ENCODE measurements around the gene MRTFA. TPM values are rescaled to one million over a fixed set of nuclear protein-coding genes. Genes with fewer than 3 reads are reported as not detected.

The MRTFA gene
- total RNA-seq, 3 donors from 2014 or later, result 32.4 to 45.3 (median 35.0) TPM

DNA sequence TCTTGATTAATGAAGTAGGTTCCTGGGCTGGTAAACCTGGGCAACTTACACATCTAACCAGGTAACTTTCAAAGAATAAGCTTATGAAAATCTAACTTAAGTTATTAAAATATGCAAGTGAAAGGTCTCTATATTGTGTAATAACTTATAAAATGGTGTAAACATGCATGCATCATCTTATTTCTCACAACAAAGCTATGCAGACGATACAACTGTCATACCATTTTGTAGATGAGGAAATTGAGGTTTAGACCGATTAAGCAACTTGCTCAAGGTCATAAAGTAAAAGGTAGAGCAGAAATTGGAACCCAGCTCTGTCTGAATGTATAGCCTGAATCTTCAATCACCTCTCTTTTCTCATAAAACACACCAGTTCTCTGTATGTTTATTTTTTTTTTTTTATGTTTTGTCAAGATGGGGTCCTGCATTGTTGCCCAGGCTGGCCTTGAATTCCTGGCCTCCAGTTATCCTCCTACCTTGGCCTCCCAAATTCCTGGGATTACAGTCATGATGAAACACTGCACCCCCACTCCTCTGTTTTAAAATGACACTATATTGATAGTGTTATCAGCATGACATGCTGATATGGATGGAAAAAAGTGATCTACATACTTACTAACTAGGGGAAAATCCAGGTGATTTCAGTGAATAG is 156.5 kb downstream of the MRTFA start:
- TF ChIP-seq, protein P1, sequence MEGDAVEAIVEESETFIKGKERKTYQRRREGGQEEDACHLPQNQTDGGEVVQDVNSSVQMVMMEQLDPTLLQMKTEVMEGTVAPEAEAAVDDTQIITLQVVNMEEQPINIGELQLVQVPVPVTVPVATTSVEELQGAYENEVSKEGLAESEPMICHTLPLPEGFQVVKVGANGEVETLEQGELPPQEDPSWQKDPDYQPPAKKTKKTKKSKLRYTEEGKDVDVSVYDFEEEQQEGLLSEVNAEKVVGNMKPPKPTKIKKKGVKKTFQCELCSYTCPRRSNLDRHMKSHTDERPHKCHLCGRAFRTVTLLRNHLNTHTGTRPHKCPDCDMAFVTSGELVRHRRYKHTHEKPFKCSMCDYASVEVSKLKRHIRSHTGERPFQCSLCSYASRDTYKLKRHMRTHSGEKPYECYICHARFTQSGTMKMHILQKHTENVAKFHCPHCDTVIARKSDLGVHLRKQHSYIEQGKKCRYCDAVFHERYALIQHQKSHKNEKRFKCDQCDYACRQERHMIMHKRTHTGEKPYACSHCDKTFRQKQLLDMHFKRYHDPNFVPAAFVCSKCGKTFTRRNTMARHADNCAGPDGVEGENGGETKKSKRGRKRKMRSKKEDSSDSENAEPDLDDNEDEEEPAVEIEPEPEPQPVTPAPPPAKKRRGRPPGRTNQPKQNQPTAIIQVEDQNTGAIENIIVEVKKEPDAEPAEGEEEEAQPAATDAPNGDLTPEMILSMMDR (IDR thresholded peaks at IDR 0.05), result no peak
- DNase-seq (no peak), ATAC-seq (no peak)
- intact Hi-C loops (cut with DNase I, micrococcal nuclease), result no loop called here
- no peaks in the 10 kb centered on the region for H3K36me3 ChIP-seq (ENCODE audit: low read depth)
- H3K4me3 ChIP-seq, result no peak overlapping the region
- no peaks in the 10 kb centered on the region for H3K4me1 ChIP-seq (ENCODE audit: low read depth)
- no peaks in the 10 kb centered on the region for H3K9me3 ChIP-seq

DNA sequence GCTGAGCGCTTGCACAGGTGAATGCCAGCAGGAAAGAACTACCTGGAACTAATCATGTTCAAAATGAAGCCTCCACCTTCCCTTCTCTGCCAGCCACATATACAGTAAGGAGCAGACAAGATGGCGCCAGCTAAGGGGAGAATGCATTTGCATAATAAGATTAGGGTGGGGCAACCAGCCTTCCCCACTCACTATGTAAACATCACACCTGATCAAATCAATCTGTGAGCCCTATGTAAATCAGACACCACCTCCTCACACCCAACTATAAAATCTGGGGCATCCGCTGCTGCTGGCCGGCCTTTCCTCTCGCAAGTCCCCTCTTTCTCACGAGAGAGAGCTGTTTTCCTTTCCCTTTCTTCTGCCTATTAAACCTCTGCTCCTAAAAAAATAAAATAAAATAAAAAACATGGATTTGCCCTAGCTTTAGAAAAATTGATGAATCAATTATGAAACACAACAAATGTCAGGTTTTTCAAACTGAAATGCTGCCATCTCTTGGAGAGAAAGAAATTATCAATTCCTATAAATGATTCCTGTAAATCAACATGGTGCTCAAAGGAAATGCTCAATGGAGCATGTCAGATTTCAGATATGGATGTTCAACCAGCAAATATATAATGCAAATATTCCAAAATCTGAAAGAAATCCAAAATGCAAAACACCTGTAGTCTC is 157.3 kb downstream of the MRTFA start:
- peak; percentile 22 for ATAC-seq
- TF ChIP-seq, protein P1 (IDR thresholded peaks at IDR 0.05), result no peak
- no peak overlapping the region for H3K4me3 ChIP-seq

DNA sequence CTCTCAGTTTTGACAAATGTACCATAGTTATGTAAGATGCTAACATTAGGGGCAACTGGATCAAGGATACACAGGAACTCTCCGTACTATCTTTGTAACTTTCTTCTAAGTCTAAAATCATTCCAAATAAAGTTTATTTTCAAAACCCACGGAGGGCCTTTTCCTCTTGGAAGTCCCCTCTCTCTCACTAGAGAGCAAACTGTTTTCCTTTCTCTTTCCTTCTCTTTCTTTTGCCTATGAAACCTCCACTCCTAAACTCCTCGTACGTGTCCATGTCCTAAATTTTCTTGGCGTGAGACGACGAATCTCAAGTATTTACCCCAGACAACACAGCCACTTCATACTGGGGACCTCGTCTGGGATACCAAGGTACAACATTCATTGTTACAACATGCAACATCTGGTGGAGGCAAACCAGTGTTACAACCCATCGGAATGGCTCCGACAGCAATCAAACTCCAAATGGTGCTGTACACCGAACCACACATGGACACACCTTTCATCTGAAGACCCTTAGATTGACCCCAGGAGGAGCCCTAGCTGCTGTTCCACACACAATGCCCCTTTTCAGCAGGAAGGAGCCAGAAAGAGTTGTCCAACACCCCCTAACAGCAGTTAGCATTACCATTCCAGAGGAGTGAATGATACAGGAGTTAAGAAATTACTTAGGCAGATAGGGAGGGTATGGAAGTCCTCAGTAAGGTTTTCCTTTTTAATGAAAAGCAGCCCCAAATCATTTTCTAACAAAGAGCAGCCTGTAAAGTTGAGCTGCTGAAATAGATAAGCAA is 158.0 kb downstream of the MRTFA start:
- Histone ChIP-seq H3K4me1 (ENCODE audit: low read depth) (no peaks in the 10 kb centered on the region), H3K36me3 (ENCODE audit: low read depth) (no peaks in the 10 kb centered on the region), H3K4me3 (no peak overlapping the region), H3K9me3 (no peaks in the 10 kb centered on the region)
- TF ChIP-seq, protein P1 (IDR thresholded peaks at IDR 0.05), result no peak
- no peak for ATAC-seq
- intact Hi-C loops (cut with DNase I, micrococcal nuclease), result no loop called here
- no peak for DNase-seq

More for the DNA sequence above, 157.3 kb downstream of the MRTFA start:
- DNase-seq, result no peak
- Histone ChIP-seq H3K36me3 (ENCODE audit: low read depth) (no peaks in the 10 kb centered on the region), H3K9me3 (no peaks in the 10 kb centered on the region), H3K4me1 (ENCODE audit: low read depth) (no peaks in the 10 kb centered on the region)
- intact Hi-C loops (cut with DNase I, micrococcal nuclease), result no loop called here

DNA sequence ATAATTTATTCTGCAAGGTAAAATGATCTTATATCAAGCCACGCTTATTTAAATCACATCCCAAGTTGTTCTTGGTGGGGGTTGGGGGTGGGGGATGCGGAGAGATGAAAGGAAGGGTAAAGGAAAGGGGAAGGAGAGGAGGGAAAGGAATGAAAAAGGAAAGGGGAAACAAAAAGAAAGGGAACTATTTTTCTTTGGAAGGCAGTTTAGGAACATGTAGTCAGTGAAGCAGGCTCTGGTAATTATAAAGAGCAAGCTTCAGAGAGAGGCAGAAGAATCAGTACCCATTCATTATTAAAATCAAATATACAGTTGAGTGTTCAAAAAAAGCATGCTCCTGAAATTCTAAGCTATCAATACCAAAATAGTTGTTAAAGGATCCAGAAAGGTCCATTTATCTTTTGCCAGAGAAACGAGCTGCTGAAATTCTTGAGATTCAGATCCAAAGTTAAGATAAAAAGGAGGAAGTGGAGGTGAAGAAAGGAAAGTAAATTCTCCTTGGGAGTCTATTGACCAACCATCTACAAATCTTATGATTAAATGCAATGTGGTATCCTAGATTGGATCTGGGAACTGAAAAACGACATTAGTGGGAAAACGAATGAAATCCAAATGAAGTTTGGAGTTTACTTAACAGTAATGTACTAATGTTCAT is 158.7 kb downstream of the MRTFA start:
- no peaks in the 10 kb centered on the region for H3K4me1 ChIP-seq (ENCODE audit: low read depth)
- intact Hi-C loops (cut with DNase I, micrococcal nuclease), result no loop called here
- no peak overlapping the region for H3K4me3 ChIP-seq
- no peaks in the 10 kb centered on the region for H3K9me3 ChIP-seq
- no peak for DNase-seq
- no peak for ATAC-seq
- TF ChIP-seq, protein P1 (IDR thresholded peaks at IDR 0.05), result no peak
- H3K36me3 ChIP-seq (ENCODE audit: low read depth), result no peaks in the 10 kb centered on the region

DNA sequence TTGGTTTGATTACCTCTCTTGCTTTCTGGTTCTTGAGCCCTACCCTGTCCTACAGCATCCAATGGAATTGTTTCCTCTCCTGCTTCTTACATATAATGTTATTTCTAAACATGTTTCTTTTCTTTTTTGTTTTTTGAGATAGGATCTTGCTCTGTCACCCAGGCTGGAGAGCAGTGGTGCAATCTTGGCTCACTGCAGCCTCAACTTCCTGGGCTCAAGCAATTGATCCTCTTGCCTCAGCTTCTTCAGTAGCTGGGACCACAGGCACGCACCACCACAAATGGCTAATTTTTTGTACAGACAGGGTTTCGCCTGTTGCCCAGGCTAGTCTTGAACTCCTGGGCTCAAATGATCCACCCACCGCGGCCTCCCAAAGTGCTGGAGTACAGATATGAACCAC is 160.2 kb downstream of the MRTFA start:
- Histone ChIP-seq H3K4me1 (ENCODE audit: low read depth) (no peaks in the 10 kb centered on the region), H3K4me3 (no peak overlapping the region), H3K36me3 (ENCODE audit: low read depth) (no peaks in the 10 kb centered on the region), H3K9me3 (no peaks in the 10 kb centered on the region)
- DNase-seq (no peak), ATAC-seq (no peak)
- intact Hi-C loops (cut with DNase I, micrococcal nuclease), result no loop called here
- TF ChIP-seq, protein P1 (IDR thresholded peaks at IDR 0.05), result no peak

Data from mucosa of descending colon (tissue), 3 donors.